Kidney epithelial cell (primary cell): ENCODE results near the gene DSCAM. TPM values are rescaled to one million over a fixed set of nuclear protein-coding genes. Genes with fewer than 3 reads are reported as not detected.

Experiments used
- DNase-seq: peaks from one replicate; pipeline ENCODE4 v3.0.0-alpha.2; 2010; ENCODE audit warnings: low read depth
- H3K27me3 ChIP-seq: 2 replicates; pipeline ENCODE4 v1.6.0; 2011; ENCODE audit warnings: low read length; ENCODE audit not compliant: control insufficient read depth, insufficient read depth
- H3K36me3 ChIP-seq: 2 replicates; pipeline ENCODE4 v1.5.1; 2011; ENCODE audit warnings: low read length; ENCODE audit not compliant: control insufficient read depth, insufficient read depth
- H3K4me3 ChIP-seq: 2 replicates; pipeline ENCODE4 v1.5.1; 2011; ENCODE audit warnings: low read depth, mild to moderate bottlenecking, control low read depth, low read length
- total RNA-seq: library from RNA; depleted of rRNA; stranded (reverse); fragments of >200 nt; gene quantifications from 2 replicates; pipeline ENCODE4 v1.2.3, GENCODE V29; 2015
- TF ChIP-seq, protein P1 (sequence below): IDR thresholded peaks from 2 replicates; pipeline ENCODE4 v1.5.1; 2011; ENCODE audit warnings: mild to moderate bottlenecking, moderate library complexity, low read length, control low read depth, inconsistent platforms; ENCODE audit not compliant: insufficient read depth, poor library complexity, severe bottlenecking

The DSCAM gene
- total RNA-seq, 1 donor from 2014 or later, result 0.21 TPM

DNA sequence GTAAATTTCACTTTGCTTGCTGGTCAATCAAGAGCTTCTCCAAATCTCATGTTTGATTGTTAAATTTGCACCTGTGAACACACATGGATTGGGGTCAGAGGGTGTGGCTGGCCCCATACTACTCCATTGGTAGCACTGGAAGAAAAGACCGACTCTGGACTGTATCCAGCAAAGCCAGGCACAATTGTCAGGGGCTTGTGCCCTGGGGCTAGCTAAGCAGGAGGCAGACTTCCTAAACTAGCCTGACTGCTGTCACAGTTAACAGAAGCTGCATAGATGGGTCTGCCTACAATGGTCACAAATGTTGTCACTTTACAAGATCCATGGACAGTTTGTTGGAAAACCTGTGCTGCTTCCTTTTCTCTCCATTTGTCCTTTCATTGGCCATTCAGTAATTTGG lies 421.0 kb downstream of the DSCAM start:
- H3K4me3 ChIP-seq, result no peak overlapping the region
- DNase-seq, result no peak
- no peaks in the 10 kb centered on the region for H3K36me3 ChIP-seq
- TF ChIP-seq, protein P1, sequence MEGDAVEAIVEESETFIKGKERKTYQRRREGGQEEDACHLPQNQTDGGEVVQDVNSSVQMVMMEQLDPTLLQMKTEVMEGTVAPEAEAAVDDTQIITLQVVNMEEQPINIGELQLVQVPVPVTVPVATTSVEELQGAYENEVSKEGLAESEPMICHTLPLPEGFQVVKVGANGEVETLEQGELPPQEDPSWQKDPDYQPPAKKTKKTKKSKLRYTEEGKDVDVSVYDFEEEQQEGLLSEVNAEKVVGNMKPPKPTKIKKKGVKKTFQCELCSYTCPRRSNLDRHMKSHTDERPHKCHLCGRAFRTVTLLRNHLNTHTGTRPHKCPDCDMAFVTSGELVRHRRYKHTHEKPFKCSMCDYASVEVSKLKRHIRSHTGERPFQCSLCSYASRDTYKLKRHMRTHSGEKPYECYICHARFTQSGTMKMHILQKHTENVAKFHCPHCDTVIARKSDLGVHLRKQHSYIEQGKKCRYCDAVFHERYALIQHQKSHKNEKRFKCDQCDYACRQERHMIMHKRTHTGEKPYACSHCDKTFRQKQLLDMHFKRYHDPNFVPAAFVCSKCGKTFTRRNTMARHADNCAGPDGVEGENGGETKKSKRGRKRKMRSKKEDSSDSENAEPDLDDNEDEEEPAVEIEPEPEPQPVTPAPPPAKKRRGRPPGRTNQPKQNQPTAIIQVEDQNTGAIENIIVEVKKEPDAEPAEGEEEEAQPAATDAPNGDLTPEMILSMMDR, result no peak
- no peaks in the 10 kb centered on the region for H3K27me3 ChIP-seq

DNA sequence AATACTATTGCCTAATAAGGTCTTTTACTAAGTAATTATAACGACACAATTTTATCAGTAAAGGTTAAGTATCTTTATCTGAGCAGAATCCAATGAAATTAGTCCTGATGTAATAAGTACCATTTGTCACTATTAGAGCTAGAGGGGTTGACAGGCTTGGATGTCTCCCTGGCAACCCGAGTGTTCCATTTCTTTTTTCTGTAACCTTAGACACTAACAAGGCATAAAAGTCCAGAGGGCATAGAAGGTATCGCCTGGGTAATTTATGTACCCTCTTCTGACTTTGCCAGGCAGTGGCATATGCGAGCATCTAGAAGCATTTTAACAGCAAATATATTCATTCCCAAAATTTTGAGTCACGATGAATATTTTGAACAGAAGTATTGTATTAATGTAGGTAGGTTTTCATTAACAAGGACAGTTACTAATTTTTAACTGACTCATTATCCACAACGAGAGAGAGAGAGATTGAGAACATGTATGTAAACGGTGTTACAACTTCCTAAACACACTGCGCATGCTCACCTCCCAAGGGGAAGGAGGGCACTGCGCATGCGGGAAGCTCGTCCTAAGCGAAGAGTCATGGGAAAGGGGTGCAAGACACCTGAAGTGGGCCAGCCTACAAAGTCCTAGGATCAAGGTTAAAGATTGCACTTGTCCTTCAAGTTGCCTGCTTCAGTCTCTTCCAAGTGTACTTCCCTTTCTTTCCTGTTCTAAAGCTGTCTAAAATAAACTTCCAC lies 423.9 kb downstream of the DSCAM start:
- DNase-seq, result peak; percentile 2
- TF ChIP-seq, protein P1, result no peak
- no peaks in the 10 kb centered on the region for H3K36me3 ChIP-seq
- no peak overlapping the region for H3K4me3 ChIP-seq
- no peaks in the 10 kb centered on the region for H3K27me3 ChIP-seq

DNA sequence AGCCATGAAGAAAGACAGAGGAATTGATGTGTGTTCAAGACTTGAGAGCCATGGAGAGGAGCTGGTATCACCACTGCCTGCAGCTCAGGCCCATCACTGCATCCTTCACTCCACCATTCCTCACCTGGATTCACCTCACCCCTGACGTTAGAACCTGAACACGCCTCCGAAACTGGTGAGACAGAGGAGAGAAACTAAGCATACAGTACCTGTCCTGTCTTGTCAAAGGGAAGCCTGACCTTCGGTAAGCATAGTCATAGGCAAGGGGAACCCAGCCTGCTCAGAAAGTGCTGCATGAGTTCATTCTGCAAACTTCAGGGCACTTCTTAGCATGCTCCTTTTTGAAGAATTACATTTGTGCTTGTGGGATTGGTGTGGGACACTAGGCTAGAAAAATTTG lies 425.8 kb downstream of the DSCAM start:
- Histone ChIP-seq H3K27me3 (no peaks in the 10 kb centered on the region), H3K4me3 (no peak overlapping the region), H3K36me3 (no peaks in the 10 kb centered on the region)
- TF ChIP-seq, protein P1, result no peak
- no peak for DNase-seq

DNA sequence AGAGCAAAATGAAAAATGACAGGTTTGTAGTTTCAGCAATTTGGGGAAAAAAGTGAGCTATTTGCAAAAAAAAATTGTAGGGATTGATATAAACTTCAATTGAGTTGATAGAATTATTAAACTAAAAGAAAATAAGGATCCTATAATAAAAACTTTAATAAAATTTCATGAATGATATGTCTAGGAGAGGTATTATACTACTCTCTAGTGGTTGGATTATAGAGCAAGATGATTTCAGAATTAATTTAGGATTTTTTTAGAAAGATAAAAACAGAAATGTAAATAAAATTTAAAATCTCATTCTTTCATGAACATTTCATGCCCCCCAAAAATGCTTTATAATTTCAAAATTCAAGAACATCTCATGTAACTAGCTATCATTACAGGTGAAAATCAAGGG lies 430.4 kb downstream of the DSCAM start:
- Histone ChIP-seq H3K4me3 (no peak overlapping the region), H3K27me3 (no peaks in the 10 kb centered on the region), H3K36me3 (no peaks in the 10 kb centered on the region)
- no peak for DNase-seq
- TF ChIP-seq, protein P1, result no peak

DNA sequence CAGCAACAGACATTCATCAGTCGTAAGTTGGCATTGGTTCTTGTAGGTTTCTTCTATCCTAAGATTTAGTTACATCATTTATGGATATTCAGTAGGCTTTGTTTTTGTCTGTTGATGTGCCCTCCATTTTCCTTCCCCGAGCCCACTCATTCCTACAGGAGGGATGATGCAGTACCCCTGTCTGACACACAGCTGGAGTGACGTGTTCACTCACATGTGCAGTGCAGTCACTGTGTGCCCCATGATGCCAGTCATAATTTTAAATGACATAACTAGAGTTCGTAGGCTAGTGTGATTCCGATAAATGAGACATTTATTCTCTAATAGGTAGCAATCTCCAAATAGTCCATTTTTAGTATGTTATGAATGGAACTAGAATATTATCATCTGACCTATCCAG lies 438.4 kb downstream of the DSCAM start:
- DNase-seq, result no peak
- Histone ChIP-seq H3K36me3 (no peaks in the 10 kb centered on the region), H3K4me3 (no peak overlapping the region), H3K27me3 (no peaks in the 10 kb centered on the region)
- TF ChIP-seq, protein P1, result no peak

DNA sequence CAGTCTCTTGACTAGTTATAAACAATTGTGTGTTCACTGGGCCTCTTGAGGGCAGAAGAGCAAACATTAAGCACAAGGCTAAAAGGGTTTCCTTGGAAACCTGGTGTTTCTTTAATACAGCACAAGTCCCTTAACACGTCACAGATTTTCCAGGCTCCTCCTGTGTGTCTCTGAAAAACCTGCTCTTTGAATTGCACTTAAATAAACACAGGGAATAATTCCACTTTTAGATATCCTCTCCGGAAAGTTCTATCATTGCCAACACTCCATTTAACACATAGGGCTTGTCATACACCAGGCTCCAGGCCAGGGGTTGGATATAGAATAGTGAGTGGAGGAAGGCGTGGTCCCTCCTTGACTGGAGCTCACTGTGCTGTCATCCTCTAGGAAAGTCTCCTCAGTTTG lies 442.6 kb downstream of the DSCAM start:
- no peaks in the 10 kb centered on the region for H3K27me3 ChIP-seq
- DNase-seq, result no peak
- TF ChIP-seq, protein P1, result no peak
- no peak overlapping the region for H3K4me3 ChIP-seq
- no peaks in the 10 kb centered on the region for H3K36me3 ChIP-seq
